SKM-1 treated with dmso at 0.1 percent for 144 hours (cell line): ENCODE results near the gene PACS2.
A peak's percentile ranks its signal among the peaks of the same experiment; 100 is the strongest.
"Not testable (repeated sequence)": the region's sequence is repeated elsewhere in the genome, so short reads cannot be mapped to it uniquely, and the experiment has no call there.

Source experiments
- DNase-seq: peaks from one replicate; lab custom pipeline; 2025; ENCODE audit not compliant: unreplicated experiment; lab: John Stamatoyannopoulos, UW

The PACS2 gene

DNA sequence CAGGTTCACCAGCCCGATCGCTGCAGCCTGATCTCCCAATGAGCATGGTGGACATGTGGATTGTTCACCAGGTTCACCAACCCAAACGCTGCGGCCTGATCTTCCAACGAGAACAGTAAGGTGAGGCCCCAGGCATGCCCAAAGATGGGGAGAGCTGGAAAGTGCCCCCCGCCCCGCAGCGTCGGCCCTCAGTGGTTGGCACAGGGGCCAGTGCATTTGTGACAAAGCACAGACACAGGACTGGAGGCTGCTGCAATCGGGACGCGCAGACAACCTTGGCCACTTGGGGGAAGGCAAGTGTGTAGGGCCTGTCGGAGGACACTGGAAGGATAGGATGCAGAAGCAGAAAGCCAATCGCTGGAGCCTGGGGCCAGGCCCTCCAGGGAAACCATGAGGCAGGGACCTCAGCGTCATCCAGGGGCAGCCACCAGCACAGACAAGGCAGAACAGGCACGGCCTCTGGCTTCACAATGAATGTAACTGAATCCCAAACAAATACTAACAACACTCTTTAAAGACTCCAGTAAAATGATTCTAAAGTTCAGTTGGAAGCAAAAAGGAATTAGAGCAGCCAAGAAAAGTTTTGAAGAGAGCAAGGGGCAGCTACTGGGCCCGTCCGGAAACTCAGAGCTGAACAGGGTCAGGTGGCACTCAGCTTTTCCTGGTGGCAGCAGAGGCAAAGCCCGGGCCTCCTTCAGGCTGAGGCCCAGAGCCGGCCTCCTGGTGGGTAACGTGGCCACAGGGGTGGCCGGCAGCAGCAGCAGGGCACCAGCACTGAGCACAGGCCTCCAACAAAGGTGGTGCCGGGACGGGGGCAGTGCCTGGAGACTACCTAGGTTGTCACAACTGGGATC lies 27.1 kb upstream of the PACS2 start:
- DNase-seq: no peak

GRCh38 chr14:105288936-105289335 lies 25.6 kb upstream of the PACS2 start:
- DNase-seq: not testable (repeated sequence)

GRCh38 chr14:105290621-105291346 lies 23.8 kb upstream of the PACS2 start:
- no peak for DNase-seq

DNA sequence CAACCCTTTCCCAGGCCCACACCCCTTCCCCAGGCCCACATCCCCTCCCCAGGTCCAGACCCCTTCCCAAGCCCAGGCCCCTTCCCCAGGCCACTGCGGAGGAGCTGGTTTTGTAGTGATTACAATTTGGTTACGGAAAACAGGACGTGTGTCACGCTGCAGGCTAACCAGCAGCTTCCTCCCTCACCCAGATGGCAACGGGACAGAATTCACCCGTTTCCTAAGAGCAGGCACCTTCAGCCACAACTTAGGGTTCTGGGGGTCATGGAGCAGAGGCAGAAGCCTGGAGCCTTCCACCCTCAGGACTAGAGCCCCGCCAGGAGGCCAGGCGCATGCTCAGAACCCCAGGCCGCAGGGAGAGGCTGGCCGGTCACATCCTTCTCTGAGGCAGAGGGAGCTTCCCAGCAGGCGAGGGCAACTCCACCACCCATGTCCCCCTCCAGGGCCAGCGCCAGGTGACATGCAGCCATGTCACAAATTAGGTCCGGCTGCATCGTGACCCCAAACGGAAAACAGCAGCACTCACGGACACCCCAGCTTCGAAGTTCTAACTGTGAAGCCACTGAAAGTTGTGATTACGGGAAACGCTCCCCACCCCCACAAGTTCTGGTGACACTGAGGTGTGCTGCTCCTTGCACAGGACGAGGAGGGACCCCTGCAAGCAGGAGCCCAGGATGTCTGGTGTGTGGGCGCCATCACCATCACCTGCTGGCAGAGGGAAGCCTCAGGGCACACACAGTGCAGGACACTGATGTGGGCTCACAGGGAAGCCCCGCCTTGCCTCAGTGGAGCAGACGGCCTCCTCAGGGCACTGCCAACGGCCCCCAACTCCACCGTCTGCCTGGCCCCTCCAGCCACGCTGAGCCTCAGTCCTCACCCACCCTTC lies 21.5 kb upstream of the PACS2 start:
- no peak for DNase-seq

- DNase-seq: no peak
These were observed 20.4 kb upstream of the PACS2 start for GRCh38 chr14:105294142-105294597.

GRCh38 chr14:105297311-105297710 lies 17.2 kb upstream of the PACS2 start:
- DNase-seq: not testable (repeated sequence)

DNA sequence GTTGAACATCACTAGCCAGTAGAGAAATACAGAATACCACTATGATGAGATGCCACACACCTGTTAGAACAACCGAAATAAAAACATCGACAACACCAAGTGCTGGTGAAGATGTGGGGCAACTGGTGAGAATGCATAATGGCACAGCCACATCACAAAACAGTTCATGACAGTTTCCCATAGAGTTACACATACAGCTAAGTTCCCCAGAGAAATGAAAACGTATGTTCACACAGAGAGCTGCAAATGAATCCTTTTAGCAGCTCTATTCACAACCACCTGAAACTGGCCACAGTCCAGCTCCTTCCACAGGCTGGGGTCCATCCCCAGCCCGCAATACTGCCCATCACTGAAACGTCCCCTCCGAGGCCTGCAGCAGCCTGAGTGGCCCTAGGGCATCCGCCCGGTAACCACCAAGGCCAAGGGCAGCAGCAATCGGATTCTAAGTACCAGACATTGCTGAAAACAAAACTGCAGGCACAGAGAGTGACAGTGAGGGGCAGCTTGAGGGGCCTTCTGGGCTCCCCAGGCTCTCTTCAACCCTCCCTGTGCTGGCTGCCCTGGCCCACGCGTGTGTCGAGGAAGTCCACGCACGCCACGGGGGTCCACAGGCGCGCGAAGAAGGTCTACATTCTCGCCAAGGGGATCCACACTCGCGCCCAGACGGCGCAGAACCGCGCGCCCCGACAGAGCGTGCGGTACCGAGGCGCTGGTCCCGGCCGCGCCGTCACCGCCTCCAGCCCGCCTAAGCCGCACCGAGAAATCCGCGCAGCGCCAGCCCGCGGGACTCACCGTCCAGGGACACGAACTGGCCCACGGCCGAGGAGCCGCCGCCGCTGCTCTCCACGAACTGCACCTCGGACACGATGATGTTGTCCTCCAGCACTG lies 14.7 kb upstream of the PACS2 start:
- no peak for DNase-seq

DNA sequence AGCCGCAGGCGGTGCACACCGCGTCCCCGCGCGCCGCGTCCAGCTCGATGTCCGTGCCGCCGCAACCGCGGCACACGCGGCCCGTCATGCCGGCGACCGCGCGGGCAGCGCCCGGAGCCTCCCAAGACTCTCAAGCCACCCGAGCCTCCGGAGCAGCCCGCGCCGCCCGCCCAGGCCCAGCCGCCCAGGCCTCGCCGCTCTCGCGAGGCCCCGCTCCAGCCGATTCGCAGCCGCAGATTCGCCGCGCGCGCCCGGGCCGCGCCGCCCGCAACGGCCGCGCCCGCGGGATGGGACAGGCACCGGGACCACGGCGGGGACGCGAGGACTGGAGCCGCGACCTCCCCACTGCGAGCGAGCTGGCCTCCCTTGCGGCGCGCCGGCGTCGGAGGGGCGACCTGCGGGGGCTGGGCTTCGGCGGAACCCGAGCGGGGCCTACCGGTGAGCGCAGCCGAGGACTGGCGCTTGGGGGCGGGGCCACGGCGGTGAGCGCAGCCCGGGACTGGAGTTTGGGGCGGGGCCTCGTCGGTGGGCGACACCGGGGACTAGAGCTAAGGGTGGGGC lies 13.9 kb upstream of the PACS2 start, which contains the start of gene BRF1:
Gene BRF1, minus strand, starts transcription at position 460 of the 561 bp plus-strand sequence. Its CDS starts 372 bp downstream, at position 88.
- DNase-seq: peak; percentile 67

GRCh38 chr14:105301103-105301914 lies 13.2 kb upstream of the PACS2 start:
- DNase-seq: peak; percentile 59

GRCh38 chr14:105301915-105302249 lies 12.7 kb upstream of the PACS2 start:
- DNase-seq: not testable (repeated sequence)

DNA sequence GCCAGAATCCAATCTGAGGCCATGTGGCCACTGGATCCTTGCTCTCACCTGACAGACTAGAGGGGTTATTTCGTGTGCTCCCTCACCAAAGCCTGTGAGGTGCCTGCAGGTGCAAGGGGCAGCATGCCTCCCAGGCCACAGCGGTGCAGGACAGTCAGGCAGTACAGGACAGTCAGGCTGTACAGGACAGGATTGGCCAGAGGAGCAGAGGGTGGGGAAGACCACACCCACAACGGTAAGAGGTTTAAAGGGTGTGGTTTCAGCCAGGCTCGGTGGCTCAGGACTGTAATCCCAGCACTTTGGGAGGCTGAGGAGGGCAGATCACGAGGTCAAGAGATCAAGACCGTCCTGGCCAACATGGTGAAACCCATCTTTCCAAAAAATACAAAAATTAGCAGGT lies 10.6 kb upstream of the PACS2 start:
- no peak for DNase-seq

- no peak for DNase-seq
These were observed 10.0 kb upstream of the PACS2 start for GRCh38 chr14:105304565-105304964.

GRCh38 chr14:105305345-105305744 lies 9.2 kb upstream of the PACS2 start:
- no peak for DNase-seq

- no peak for DNase-seq
These were observed 8.8 kb upstream of the PACS2 start for GRCh38 chr14:105305791-105306190.

- DNase-seq: no peak
These were observed 7.4 kb upstream of the PACS2 start for GRCh38 chr14:105307052-105307727.

DNA sequence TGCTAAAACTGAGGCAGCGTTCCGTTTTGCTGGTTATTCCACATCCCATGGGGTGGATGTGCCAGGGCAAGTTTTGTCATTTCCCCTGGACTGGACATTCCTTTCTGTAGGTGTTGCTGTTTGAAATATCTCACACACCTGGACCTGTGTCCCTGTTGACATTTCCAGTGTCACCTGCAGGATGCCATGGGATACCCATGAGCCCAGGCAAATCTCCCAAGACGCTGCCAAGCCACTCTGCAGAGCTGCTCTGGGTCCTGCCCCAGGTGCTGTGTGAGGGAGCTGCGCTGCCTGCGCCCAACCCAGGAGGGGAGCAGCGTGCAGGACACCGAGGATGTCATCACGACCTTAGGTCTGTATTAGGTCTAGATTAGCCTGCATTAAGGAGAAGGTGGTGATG lies 5.2 kb upstream of the PACS2 start:
- no peak for DNase-seq

DNA sequence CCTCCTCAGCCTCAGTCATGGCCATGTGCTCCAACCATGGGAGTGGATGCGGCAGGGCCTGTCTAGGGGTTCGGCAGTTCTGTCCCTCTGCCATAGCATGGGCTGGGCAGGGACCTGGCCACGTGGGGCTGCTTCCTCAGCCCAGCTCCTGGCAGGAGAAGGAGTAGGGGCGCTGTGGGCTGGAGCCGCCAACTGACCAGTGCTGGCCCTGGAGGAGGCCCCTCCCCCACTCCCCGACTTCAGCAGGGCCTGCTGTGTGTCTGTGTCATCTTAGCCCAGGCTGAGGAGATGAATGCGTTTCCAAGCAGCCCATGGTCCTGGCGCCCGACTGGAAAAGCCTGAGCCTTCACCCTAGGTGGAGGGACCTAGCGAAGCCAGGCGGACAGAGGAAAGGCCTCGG lies 2.7 kb upstream of the PACS2 start:
- DNase-seq: no peak

DNA sequence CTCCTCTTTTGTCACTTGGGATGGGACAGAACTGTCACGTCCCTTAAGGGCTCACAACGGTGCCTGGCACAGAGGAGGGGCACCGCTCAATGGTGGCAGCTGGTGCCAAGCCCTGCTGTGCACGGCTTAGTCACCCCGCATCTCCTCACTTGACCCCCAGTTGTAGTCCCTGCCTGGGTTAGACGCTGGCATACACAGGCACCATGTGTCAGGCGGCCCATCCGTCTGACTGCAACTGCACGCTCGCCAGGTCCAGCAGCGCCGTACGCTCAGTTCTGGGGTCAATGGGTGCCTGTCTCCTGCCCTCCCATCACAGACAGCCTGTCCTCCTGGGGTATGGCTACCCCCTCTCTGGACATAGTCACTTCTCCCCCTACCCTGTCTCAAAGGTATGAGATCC lies 1.6 kb upstream of the PACS2 start:
- no peak for DNase-seq
